Aorta (tissue), 5 donors: ENCODE results near the gene SF3B2. TPM values are rescaled to one million over a fixed set of nuclear protein-coding genes. Genes with fewer than 3 reads are reported as not detected.

Experiments
- ATAC-seq: fragments of 200-7000 bp; cut with Tn5 transposase; one replicate; pipeline ENCODE4 v1.9.1; 2022; ENCODE audit warnings: moderate library complexity; ENCODE audit not compliant: low FRiP score
- DNase-seq, 2 donors: peaks; one replicate each; pipeline ENCODE4 v3.0.0-alpha.2; 2020
- H3K27ac ChIP-seq, 2 donors: one replicate each; pipeline ENCODE4 v1.5.1; 2013; ENCODE audit warnings: low read length in 2 of 2, mild to moderate bottlenecking in 2 of 2, moderate library complexity in 2 of 2, control low read depth in 1 of 2, inconsistent platforms in 1 of 2, low read depth in 1 of 2
- H3K27me3 ChIP-seq, 2 donors: one replicate each; pipeline ENCODE4 v1.6.1; 2013; ENCODE audit warnings: control low read depth in 1 of 2, low read length in 1 of 2, mild to moderate bottlenecking in 1 of 2, moderate library complexity in 1 of 2; ENCODE audit not compliant: insufficient read depth in 2 of 2, control insufficient read depth in 1 of 2
- H3K36me3 ChIP-seq, 2 donors: one replicate each; pipeline ENCODE4 v1.6.1; 2013; ENCODE audit warnings: control low read depth in 1 of 2, low read length in 1 of 2, mild to moderate bottlenecking in 1 of 2; ENCODE audit not compliant: insufficient read depth in 2 of 2, control insufficient read depth in 1 of 2
- H3K4me1 ChIP-seq, 2 donors: one replicate each; pipeline ENCODE4 v1.6.1; 2013; ENCODE audit warnings: low read length in 2 of 2, control low read depth in 1 of 2, mild to moderate bottlenecking in 1 of 2, moderate library complexity in 1 of 2; ENCODE audit not compliant: insufficient read depth in 2 of 2, control insufficient read depth in 1 of 2
- H3K4me3 ChIP-seq, 2 donors: one replicate each; pipeline ENCODE4 v1.5.1; 2013; ENCODE audit warnings: low read length in 2 of 2, control low read depth in 1 of 2, mild to moderate bottlenecking in 1 of 2
- H3K9me3 ChIP-seq: one replicate; pipeline ENCODE4 v1.6.1; 2013; ENCODE audit warnings: mild to moderate bottlenecking, low read length; ENCODE audit not compliant: control insufficient read depth
- WGBS, 2 donors: extraction: QIAGEN DNeasy Blood & Tissue Kit; methylation state at CpG; one replicate each; pipeline ENCODE4 v1.1.7; 2013; 5-methylcytosine and 5-hydroxymethylcytosine counted together
- intact Hi-C, 2 donors: fragments of 100-400 bp; cut with DNase I; formaldehyde crosslinking; loops; one replicate each; pipeline versions ENCODE4 v1.14.2 to v1.15.0; 2022
- polyA plus RNA-seq, 2 donors: library from polyadenylated mRNA; stranded (reverse); fragments of 200-250 nt; gene quantifications; one replicate each; pipeline ENCODE4 v1.2.3, GENCODE V29; 2013
- total RNA-seq, 2 donors: library from RNA; stranded (reverse); fragmentation: NEBNext Ultra II Directional; extraction: Animal tissue kit (Norgen Biotek cat#: 25700); gene quantifications; one replicate each; pipeline ENCODE4 v1.2.1, GENCODE V29; 2021
- donor health status: healthy with polysubstance abuse.
- donor health status: Bipolar disorder and iron deficiency.
- donor health status: DM: no; HTN: no; CAD: no.
- donor health status: DM: no; HTN: no; CAD: no.
- donor health status: DM: yes; HTN: yes; CAD: no.

Gene SF3B2
- total and polyA plus RNA-seq, 4 donors = 59.0 to 146 (median 134) TPM

- H3K27ac ChIP-seq = no peak overlapping the region
- no peak for DNase-seq
- no peak overlapping the region for H3K4me3 ChIP-seq
- no peak for ATAC-seq
- intact Hi-C loops = no loop called here
- no peaks in the 10 kb centered on the region for H3K36me3 ChIP-seq
- no peaks in the 10 kb centered on the region for H3K27me3 ChIP-seq
- H3K4me1 ChIP-seq = no peaks in the 10 kb centered on the region
- H3K9me3 ChIP-seq = no peaks in the 10 kb centered on the region
- WGBS, 2 donors = 97 to 98% methylated on average over 88 of the region's 88 CpGs
Observed at GRCh38 chr11:66042996-66043906, 8.9 kb upstream of the SF3B2 start.

GRCh38 chr11:66044757-66045156 lies 7.4 kb upstream of the SF3B2 start:
- DNase-seq = no peak
- no peak overlapping the region for H3K4me3 ChIP-seq
- no peak for ATAC-seq
- intact Hi-C loops = no loop called here
- H3K9me3 ChIP-seq = no peaks in the 10 kb centered on the region
- H3K36me3 ChIP-seq = no peaks in the 10 kb centered on the region
- H3K4me1 ChIP-seq = no peaks in the 10 kb centered on the region
- H3K27ac ChIP-seq = no peak overlapping the region
- 67% methylated on average over 6 of the region's 6 CpGs for WGBS, 2 donors
- no peaks in the 10 kb centered on the region for H3K27me3 ChIP-seq

DNA sequence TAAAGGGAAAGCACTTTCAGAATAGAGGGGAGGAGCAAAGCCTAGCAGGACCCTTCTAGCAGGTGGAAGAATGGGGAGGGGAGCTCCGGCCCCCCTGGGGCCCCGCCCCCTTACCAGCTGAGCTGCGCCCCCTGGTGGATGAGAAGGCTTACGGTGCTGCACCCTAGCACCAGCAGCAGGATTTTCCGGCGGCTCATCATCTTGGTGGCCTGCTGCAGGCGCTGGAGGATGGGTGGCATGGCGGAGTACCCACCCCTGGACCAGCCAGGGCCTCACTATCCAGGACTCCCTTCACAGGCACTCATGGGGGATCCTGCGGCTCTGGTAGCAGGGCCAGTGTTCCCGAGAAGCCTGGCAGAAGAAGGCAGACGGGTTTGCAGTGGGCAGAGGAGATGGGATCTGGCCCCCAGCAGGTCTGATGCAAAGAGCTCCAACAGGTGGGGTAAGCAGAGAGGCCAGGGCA lies 7.0 kb upstream of the SF3B2 start:
- Histone ChIP-seq H3K4me3 (no peak overlapping the region), H3K27ac (no peak overlapping the region), H3K36me3 (no peaks in the 10 kb centered on the region), H3K4me1 (no peaks in the 10 kb centered on the region), H3K27me3 (no peaks in the 10 kb centered on the region), H3K9me3 (no peaks in the 10 kb centered on the region)
- WGBS, 2 donors = 16 to 21% methylated on average over 11 of the region's 11 CpGs
- ATAC-seq (peak; percentile 77), DNase-seq (peak; percentile 80 to 93)
- intact Hi-C loops = no loop called here

DNA sequence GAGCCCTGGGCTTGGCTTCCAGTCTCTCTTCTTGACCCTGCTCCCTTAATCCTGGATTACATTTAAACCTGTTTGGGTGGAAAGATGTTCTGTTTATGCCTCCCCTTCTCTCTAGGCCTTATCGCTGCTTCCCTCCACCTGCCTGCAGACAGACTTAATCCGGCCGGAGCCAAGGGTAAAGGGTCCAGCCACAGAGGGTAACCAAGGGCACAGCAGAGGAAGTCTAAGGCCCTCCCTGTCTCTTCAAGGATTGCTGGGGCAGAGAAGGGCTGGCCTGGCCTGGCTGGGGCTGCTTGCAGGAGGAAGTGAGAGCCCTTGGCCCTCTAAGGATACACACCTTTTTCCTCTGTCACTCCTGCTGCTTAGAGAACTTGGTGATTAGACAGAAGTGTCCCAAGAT lies 5.3 kb upstream of the SF3B2 start:
- intact Hi-C loops = no loop called here
- Histone ChIP-seq H3K4me1 (no peaks in the 10 kb centered on the region), H3K36me3 (no peaks in the 10 kb centered on the region), H3K9me3 (no peaks in the 10 kb centered on the region), H3K4me3 (no peak overlapping the region), H3K27ac (no peak overlapping the region), H3K27me3 (no peaks in the 10 kb centered on the region)
- ATAC-seq (no peak), DNase-seq (no peak)
- 94 to 95% methylated on average over 3 of the region's 3 CpGs for WGBS, 2 donors

GRCh38 chr11:66047541-66048365 lies 4.4 kb upstream of the SF3B2 start:
- Histone ChIP-seq H3K27me3 (no peaks in the 10 kb centered on the region), H3K27ac (no peak overlapping the region), H3K4me1 (no peaks in the 10 kb centered on the region), H3K9me3 (no peaks in the 10 kb centered on the region), H3K36me3 (no peaks in the 10 kb centered on the region), H3K4me3 (no peak overlapping the region)
- peak in 1 of 2 donors; percentile 68 for DNase-seq
- no peak for ATAC-seq
- WGBS, 2 donors = 39% methylated on average over 11 of the region's 11 CpGs
- intact Hi-C loops = no loop called here

DNA sequence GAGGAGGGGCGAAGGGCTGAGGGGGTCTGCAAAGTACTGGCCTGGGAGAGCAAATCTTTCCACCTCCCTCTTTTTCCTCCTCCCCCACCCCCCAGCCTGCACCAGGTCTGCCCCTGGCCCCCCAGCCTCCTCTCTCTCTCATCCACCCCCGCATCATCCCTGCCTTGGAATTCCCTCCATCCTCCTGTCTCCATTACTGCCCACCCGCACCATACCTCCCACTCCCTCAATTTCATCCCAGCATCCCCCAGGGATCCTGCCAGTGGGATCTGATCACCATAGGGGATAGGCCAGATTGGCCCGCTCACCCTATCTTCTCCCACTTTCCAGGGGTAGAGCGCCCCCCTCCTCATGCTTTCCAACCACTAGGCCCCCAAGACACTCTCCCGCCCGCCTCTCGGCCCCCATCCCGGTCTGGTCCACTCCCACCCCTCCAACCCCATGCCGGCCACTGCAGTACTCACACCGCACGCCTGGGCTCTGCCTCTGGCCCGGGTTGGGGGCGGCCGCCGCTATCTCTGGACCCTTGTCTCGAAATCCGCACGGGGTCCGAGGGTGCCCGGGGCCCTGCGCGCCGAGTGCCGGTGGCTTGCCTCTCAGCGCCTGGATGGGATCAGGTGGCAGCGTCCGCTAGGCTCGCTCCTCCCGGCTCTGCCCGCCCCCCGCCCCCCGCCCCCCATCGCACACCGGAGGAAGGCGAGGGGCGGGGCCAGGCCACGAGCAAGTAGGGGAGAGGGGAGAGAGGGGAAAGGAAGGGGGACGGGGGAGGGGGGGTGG lies 3.4 kb upstream of the SF3B2 start, which contains the start of gene GAL3ST3:
Gene GAL3ST3 (minus strand): TSS at position 615 of the 777 bp plus-strand sequence. CDS start 3,746 bp downstream, outside the sequence.
- WGBS, 2 donors = 9 to 13% methylated on average over 33 to 39 of the region's 39 CpGs
- Histone ChIP-seq H3K9me3 (no peaks in the 10 kb centered on the region), H3K36me3 (no peaks in the 10 kb centered on the region), H3K4me3 (no peak within 1 kb of the TSS), H3K4me1 (peaks cover 0 to 4% of the 10 kb centered on the region in 2 donors), H3K27me3 (no peaks in the 10 kb centered on the region), H3K27ac (no peak within 1 kb of the TSS)
- no peak for ATAC-seq
- intact Hi-C loops = no loop called here
- peak in 1 of 2 donors; percentile 76 for DNase-seq

- Histone ChIP-seq H3K36me3 (no peaks in the 10 kb centered on the region), H3K27ac (no peak overlapping the region), H3K9me3 (no peaks in the 10 kb centered on the region), H3K27me3 (no peaks in the 10 kb centered on the region), H3K4me1 (peaks cover 0 to 4% of the 10 kb centered on the region in 2 donors), H3K4me3 (no peak overlapping the region)
- 84 to 85% methylated on average over 5 of the region's 5 CpGs for WGBS, 2 donors
- ATAC-seq (no peak), DNase-seq (peak in 1 of 2 donors; percentile 25)
- intact Hi-C loops = no loop called here
Observed at GRCh38 chr11:66050581-66051231, 1.5 kb upstream of the SF3B2 start.

DNA sequence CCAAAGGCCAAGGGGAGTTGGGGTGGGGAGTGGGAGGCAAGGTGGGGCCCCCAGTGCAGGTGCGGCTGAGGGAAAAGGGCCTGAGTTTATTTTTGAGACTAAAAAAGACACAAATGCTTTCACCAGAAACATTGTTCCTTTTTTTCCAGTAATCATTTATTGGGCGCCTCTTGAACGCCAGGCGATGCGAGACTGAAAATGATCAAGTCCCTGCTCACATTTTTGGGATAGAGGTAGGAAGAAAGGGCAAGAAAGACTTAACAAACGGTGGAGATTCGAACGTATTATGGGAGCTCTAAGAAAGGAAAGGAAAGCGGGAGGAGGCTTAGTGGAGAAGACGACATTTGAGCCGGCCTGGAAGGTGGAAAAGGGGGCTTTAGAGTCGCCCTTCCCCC lies 796 bp upstream of the SF3B2 start:
- no peaks in the 10 kb centered on the region for H3K9me3 ChIP-seq
- H3K27me3 ChIP-seq = no peaks in the 10 kb centered on the region
- peak overlapping the region in 1 of 2 donors; percentile 72 for H3K27ac ChIP-seq
- no peaks in the 10 kb centered on the region for H3K36me3 ChIP-seq
- WGBS, 2 donors = 22% methylated on average over 12 of the region's 12 CpGs
- peak overlapping the region; percentile 5 to 17 for H3K4me3 ChIP-seq
- intact Hi-C loops = no loop called here
- peaks cover 0 to 4% of the 10 kb centered on the region in 2 donors for H3K4me1 ChIP-seq
- no peak for ATAC-seq
- no peak for DNase-seq
